Measurements from ENCODE around the gene MT2A. TPM values are rescaled to one million over a fixed set of nuclear protein-coding genes. Genes with fewer than 3 reads are reported as not detected.
A peak's percentile ranks its signal among the peaks of the same experiment; 100 is the strongest.

Gene MT2A
- total and polyA plus RNA-seq, 2 of the 13 experiments (the other 11 are each of a cell fraction or from before 2014, with no cell fraction given): 135 to 371 TPM

- no peak for TF ChIP-seq HNRNPL (IDR thresholded peaks at IDR 0.05; ENCODE audit: low read depth, low read length)
- peak; percentile 4; the same call in 1 of the 2 replicates for TF ChIP-seq PLSCR1 (CRISPR knock-in tag; IDR thresholded peaks at IDR 0.05; ENCODE audit: borderline replicate concordance)
- no peak for TF ChIP-seq ZFP37 (CRISPR knock-in tag; IDR thresholded peaks at IDR 0.05; ENCODE audit: borderline replicate concordance)
- no peak for TF ChIP-seq GPBP1L1 (CRISPR knock-in tag; IDR thresholded peaks at IDR 0.05)
- TF ChIP-seq ZNF644 (CRISPR knock-in tag; IDR thresholded peaks at IDR 0.05; ENCODE audit: low read depth): peak; percentile 60; the same call in 1 of the 2 replicates
- peak; percentile 77; the same call in 1 of the 2 replicates for TF ChIP-seq ZKSCAN8 (CRISPR knock-in tag; IDR thresholded peaks at IDR 0.05; ENCODE audit: borderline replicate concordance)
- no peak for TF ChIP-seq ZNF468 (CRISPR knock-in tag; IDR thresholded peaks at IDR 0.05)
- peak; percentile 10; the same call in 1 of the 2 replicates for TF ChIP-seq ZNF597 (CRISPR knock-in tag; IDR thresholded peaks at IDR 0.05)
- no peak for TF ChIP-seq NFYB (CRISPR knock-in tag; IDR thresholded peaks at IDR 0.05)
- TF ChIP-seq ZSCAN9 (CRISPR knock-in tag; IDR thresholded peaks at IDR 0.05; ENCODE audit: borderline replicate concordance): peak; percentile 24; the same call in 1 of the 2 replicates
- TF ChIP-seq NR2F1 (CRISPR knock-in tag; IDR thresholded peaks at IDR 0.05): no peak
- TF ChIP-seq ZNF329 (CRISPR knock-in tag; IDR thresholded peaks at IDR 0.05; ENCODE audit: low read depth): peak; percentile 77
- TF ChIP-seq ZHX1 (CRISPR knock-in tag; IDR thresholded peaks at IDR 0.05; ENCODE audit: low read depth): peak; percentile 44
- peak; percentile 49; the same call in 1 of the 2 replicates for TF ChIP-seq ZNF547 (CRISPR knock-in tag; IDR thresholded peaks at IDR 0.05)
- TF ChIP-seq ATF3 (CRISPR knock-in tag; IDR thresholded peaks at IDR 0.05): peak; percentile 93
- peak; percentile 39; the same call in 1 of the 2 replicates for TF ChIP-seq HDAC2 (CRISPR knock-in tag; IDR thresholded peaks at IDR 0.05)
- peak; percentile 62; the same call in 1 of the 2 replicates for TF ChIP-seq ZNF776 (CRISPR knock-in tag; IDR thresholded peaks at IDR 0.05)
- TF ChIP-seq MEIS1 (CRISPR knock-in tag; IDR thresholded peaks at IDR 0.05; ENCODE audit: borderline replicate concordance): no peak
- TF ChIP-seq NPAS2 (CRISPR knock-in tag; IDR thresholded peaks at IDR 0.05; ENCODE audit: borderline replicate concordance): no peak; the same call in 1 of the 2 replicates
- no peak; the same call in none of the 2 replicates for TF ChIP-seq CERS6 (CRISPR knock-in tag; IDR thresholded peaks at IDR 0.05)
- TF ChIP-seq ZBTB8A (CRISPR knock-in tag; IDR thresholded peaks at IDR 0.05; ENCODE audit: borderline replicate concordance, low read depth): no peak
Observed at GRCh38 chr16:56608043-56608875, at the start of gene MT2A (continued).
